ENCODE data around the gene CEACAM19.
"Not testable (repeated sequence)": the region's sequence is repeated elsewhere in the genome, so short reads cannot be mapped to it uniquely, and the experiment has no call there.

Gene CEACAM19

GRCh38 chr19:44661904-44662303 lies 9.4 kb upstream of the CEACAM19 start:
- peaks cover 30 to 36% of the 10 kb centered on the region in 2 donors for H3K36me3 ChIP-seq (ENCODE audit: control insufficient read depth in 2 of 2, insufficient read depth in 2 of 2, low read length in 2 of 2)
- no peaks in the 10 kb centered on the region for H3K4me1 ChIP-seq (ENCODE audit: control insufficient read depth, insufficient read depth, low read length)
- H3K27ac ChIP-seq (ENCODE audit: low read length), result no peak overlapping the region
- no peaks in the 10 kb centered on the region for H3K9me3 ChIP-seq (ENCODE audit: control insufficient read depth in 2 of 2, low read length in 2 of 2)
- no peak overlapping the region for H3K9ac ChIP-seq (ENCODE audit: low read length in 2 of 2)
- H3K27me3 ChIP-seq (ENCODE audit: control insufficient read depth in 1 of 2, insufficient read depth in 2 of 2, low read length in 2 of 2), result no peaks in the 10 kb centered on the region
- H3K4me3 ChIP-seq (ENCODE audit: low read length in 2 of 2), result no peak overlapping the region

- H3K4me3 ChIP-seq (ENCODE audit: low read length in 2 of 2), result no peak overlapping the region
- no peak overlapping the region for H3K9ac ChIP-seq (ENCODE audit: low read length in 2 of 2)
- H3K27me3 ChIP-seq (ENCODE audit: control insufficient read depth in 1 of 2, insufficient read depth in 2 of 2, low read length in 2 of 2), result no peaks in the 10 kb centered on the region
- H3K9me3 ChIP-seq (ENCODE audit: control insufficient read depth in 2 of 2, low read length in 2 of 2), result no peaks in the 10 kb centered on the region
- H3K27ac ChIP-seq (ENCODE audit: low read length), result no peak overlapping the region
- peaks cover 27 to 35% of the 10 kb centered on the region in 2 donors for H3K36me3 ChIP-seq (ENCODE audit: control insufficient read depth in 2 of 2, insufficient read depth in 2 of 2, low read length in 2 of 2)
- H3K4me1 ChIP-seq (ENCODE audit: control insufficient read depth, insufficient read depth, low read length), result no peaks in the 10 kb centered on the region
These were observed 8.4 kb upstream of the CEACAM19 start for GRCh38 chr19:44662691-44663385.

- Histone ChIP-seq H3K27ac (ENCODE audit: low read length) (no peak overlapping the region), H3K4me3 (ENCODE audit: low read length in 2 of 2) (no peak overlapping the region), H3K9ac (ENCODE audit: low read length in 2 of 2) (no peak overlapping the region), H3K27me3 (ENCODE audit: control insufficient read depth in 1 of 2, insufficient read depth in 2 of 2, low read length in 2 of 2) (no peaks in the 10 kb centered on the region), H3K36me3 (ENCODE audit: control insufficient read depth in 2 of 2, insufficient read depth in 2 of 2, low read length in 2 of 2) (peaks cover 22 to 26% of the 10 kb centered on the region in 2 donors), H3K9me3 (ENCODE audit: control insufficient read depth in 2 of 2, low read length in 2 of 2) (no peaks in the 10 kb centered on the region), H3K4me1 (ENCODE audit: control insufficient read depth, insufficient read depth, low read length) (no peaks in the 10 kb centered on the region)
These were observed 7.3 kb upstream of the CEACAM19 start for GRCh38 chr19:44663996-44664395.

- Histone ChIP-seq H3K4me1 (ENCODE audit: control insufficient read depth, insufficient read depth, low read length) (no peaks in the 10 kb centered on the region), H3K9me3 (ENCODE audit: control insufficient read depth in 2 of 2, low read length in 2 of 2) (no peaks in the 10 kb centered on the region), H3K36me3 (ENCODE audit: control insufficient read depth in 2 of 2, insufficient read depth in 2 of 2, low read length in 2 of 2) (peaks cover 17 to 21% of the 10 kb centered on the region in 2 donors)
These were observed 6.3 kb upstream of the CEACAM19 start for GRCh38 chr19:44664976-44665375.

GRCh38 chr19:44666852-44667556 lies 4.3 kb upstream of the CEACAM19 start:
- H3K4me1 ChIP-seq (ENCODE audit: control insufficient read depth, insufficient read depth, low read length), result no peaks in the 10 kb centered on the region
- peaks cover 6 to 7% of the 10 kb centered on the region in 2 donors for H3K36me3 ChIP-seq (ENCODE audit: control insufficient read depth in 2 of 2, insufficient read depth in 2 of 2, low read length in 2 of 2)
- no peaks in the 10 kb centered on the region for H3K27me3 ChIP-seq (ENCODE audit: control insufficient read depth in 1 of 2, insufficient read depth in 2 of 2, low read length in 2 of 2)
- no peak overlapping the region for H3K4me3 ChIP-seq (ENCODE audit: low read length in 2 of 2)
- H3K9ac ChIP-seq (ENCODE audit: low read length in 2 of 2), result no peak overlapping the region
- no peak overlapping the region for H3K27ac ChIP-seq (ENCODE audit: low read length)
- H3K9me3 ChIP-seq (ENCODE audit: control insufficient read depth in 2 of 2, low read length in 2 of 2), result no peaks in the 10 kb centered on the region

More at GRCh38 chr19:44664976-44665375, 6.3 kb upstream of the CEACAM19 start:
- H3K9ac ChIP-seq (ENCODE audit: low read length in 2 of 2), result no peak overlapping the region
- H3K4me3 ChIP-seq (ENCODE audit: low read length in 2 of 2), result no peak overlapping the region
- no peaks in the 10 kb centered on the region for H3K27me3 ChIP-seq (ENCODE audit: control insufficient read depth in 1 of 2, insufficient read depth in 2 of 2, low read length in 2 of 2)
- no peak overlapping the region for H3K27ac ChIP-seq (ENCODE audit: low read length)

- Histone ChIP-seq H3K4me3 (ENCODE audit: low read length in 2 of 2) (no peak overlapping the region), H3K4me1 (ENCODE audit: control insufficient read depth, insufficient read depth, low read length) (no peaks in the 10 kb centered on the region), H3K9me3 (ENCODE audit: control insufficient read depth in 2 of 2, low read length in 2 of 2) (no peaks in the 10 kb centered on the region), H3K36me3 (ENCODE audit: control insufficient read depth in 2 of 2, insufficient read depth in 2 of 2, low read length in 2 of 2) (peaks cover 0 to 2% of the 10 kb centered on the region in 2 donors), H3K27me3 (ENCODE audit: control insufficient read depth in 1 of 2, insufficient read depth in 2 of 2, low read length in 2 of 2) (no peaks in the 10 kb centered on the region), H3K27ac (ENCODE audit: low read length) (no peak overlapping the region), H3K9ac (ENCODE audit: low read length in 2 of 2) (no peak overlapping the region)
These were observed 2.1 kb upstream of the CEACAM19 start for GRCh38 chr19:44668985-44669764.

- not testable (repeated sequence) for H3K9me3 ChIP-seq (ENCODE audit: control insufficient read depth in 2 of 2, low read length in 2 of 2); H3K9ac ChIP-seq (ENCODE audit: low read length in 2 of 2); H3K4me3 ChIP-seq (ENCODE audit: low read length in 2 of 2)
These were observed 1.3 kb upstream of the CEACAM19 start for GRCh38 chr19:44670027-44670426.

GRCh38 chr19:44672226-44672625 lies 944 bp downstream of the CEACAM19 start:
- Histone ChIP-seq H3K9ac (ENCODE audit: low read length in 2 of 2) (no peak overlapping the region), H3K4me3 (ENCODE audit: low read length in 2 of 2) (no peak overlapping the region), H3K4me1 (ENCODE audit: control insufficient read depth, insufficient read depth, low read length) (no peaks in the 10 kb centered on the region), H3K9me3 (ENCODE audit: control insufficient read depth in 2 of 2, low read length in 2 of 2) (no peaks in the 10 kb centered on the region), H3K36me3 (ENCODE audit: control insufficient read depth in 2 of 2, insufficient read depth in 2 of 2, low read length in 2 of 2) (peaks cover 4 to 8% of the 10 kb centered on the region in 2 donors), H3K27ac (ENCODE audit: low read length) (no peak overlapping the region), H3K27me3 (ENCODE audit: control insufficient read depth in 1 of 2, insufficient read depth in 2 of 2, low read length in 2 of 2) (no peaks in the 10 kb centered on the region)

More at GRCh38 chr19:44670027-44670426, 1.3 kb upstream of the CEACAM19 start:
- not testable (repeated sequence) for H3K27me3 ChIP-seq (ENCODE audit: control insufficient read depth in 1 of 2, insufficient read depth in 2 of 2, low read length in 2 of 2); H3K36me3 ChIP-seq (ENCODE audit: control insufficient read depth in 2 of 2, insufficient read depth in 2 of 2, low read length in 2 of 2); H3K27ac ChIP-seq (ENCODE audit: low read length); H3K4me1 ChIP-seq (ENCODE audit: control insufficient read depth, insufficient read depth, low read length)

- H3K4me3 ChIP-seq (ENCODE audit: low read length in 2 of 2), result no peak overlapping the region
- H3K9ac ChIP-seq (ENCODE audit: low read length in 2 of 2), result no peak overlapping the region
- peaks cover 4 to 10% of the 10 kb centered on the region in 2 donors for H3K36me3 ChIP-seq (ENCODE audit: control insufficient read depth in 2 of 2, insufficient read depth in 2 of 2, low read length in 2 of 2)
- no peak overlapping the region for H3K27ac ChIP-seq (ENCODE audit: low read length)
- H3K27me3 ChIP-seq (ENCODE audit: control insufficient read depth in 1 of 2, insufficient read depth in 2 of 2, low read length in 2 of 2), result no peaks in the 10 kb centered on the region
- H3K9me3 ChIP-seq (ENCODE audit: control insufficient read depth in 2 of 2, low read length in 2 of 2), result no peaks in the 10 kb centered on the region
- H3K4me1 ChIP-seq (ENCODE audit: control insufficient read depth, insufficient read depth, low read length), result no peaks in the 10 kb centered on the region
These were observed 2.2 kb downstream of the CEACAM19 start for GRCh38 chr19:44673510-44673909.

GRCh38 chr19:44675521-44675920 lies 4.2 kb downstream of the CEACAM19 start:
- Histone ChIP-seq H3K9me3 (ENCODE audit: control insufficient read depth in 2 of 2, low read length in 2 of 2) (no peaks in the 10 kb centered on the region), H3K9ac (ENCODE audit: low read length in 2 of 2) (no peak overlapping the region), H3K27ac (ENCODE audit: low read length) (no peak overlapping the region), H3K36me3 (ENCODE audit: control insufficient read depth in 2 of 2, insufficient read depth in 2 of 2, low read length in 2 of 2) (peaks cover 7 to 10% of the 10 kb centered on the region in 2 donors), H3K4me1 (ENCODE audit: control insufficient read depth, insufficient read depth, low read length) (no peaks in the 10 kb centered on the region), H3K4me3 (ENCODE audit: low read length in 2 of 2) (no peak overlapping the region), H3K27me3 (ENCODE audit: control insufficient read depth in 1 of 2, insufficient read depth in 2 of 2, low read length in 2 of 2) (no peaks in the 10 kb centered on the region)

All from stomach smooth muscle (tissue), 2 donors.